Measurements from ENCODE around the gene LUC7L2.

DNA sequence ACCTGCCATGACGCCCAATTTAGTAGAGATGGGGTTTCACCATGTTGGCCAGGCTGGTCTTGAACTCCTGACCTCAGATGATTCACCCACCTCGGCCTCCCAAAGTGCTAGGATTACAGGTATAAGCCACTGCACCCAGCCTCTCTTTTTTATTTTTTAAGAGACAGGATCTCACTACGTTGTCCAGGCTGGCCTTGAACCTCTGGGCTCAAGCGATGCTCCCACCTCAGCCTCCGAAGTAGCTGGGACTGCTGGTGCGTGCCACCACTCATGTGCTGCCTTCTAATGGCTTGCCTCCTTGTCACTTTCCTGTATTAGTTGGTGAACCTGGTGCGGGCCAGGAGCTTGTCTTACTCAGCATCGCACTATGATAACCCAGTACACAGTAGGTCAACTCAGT lies 96.8 kb downstream of the LUC7L2 start:
- TF ChIP-seq CTCF (optimal IDR thresholded peaks at IDR 0.05 in 1 of 3, IDR thresholded peaks at IDR 0.05 in 1 of 3, conservative IDR thresholded peaks at IDR 0.05 in 1 of 3; ENCODE audit: extremely low read depth in 1 of 3, insufficient read depth in 2 of 3, low read length in 3 of 3) (no peak), EZH2 (IDR thresholded peaks at IDR 0.05; ENCODE audit: low read length) (no peak)
